Epithelial cell of esophagus (primary cell): ENCODE data around the gene RBM44.
"Not testable (repeated sequence)": the region's sequence is repeated elsewhere in the genome, so short reads cannot be mapped to it uniquely, and the experiment has no call there.

Source experiments
- DNase-seq: peaks from one replicate; pipeline ENCODE4 v3.0.0; 2010; ENCODE audit warnings: low read depth
- H3K4me3 ChIP-seq: 2 replicates; pipeline ENCODE4 v1.5.1; 2011; ENCODE audit warnings: mild to moderate bottlenecking, low read length, control low read depth
- TF ChIP-seq, protein P1 (sequence below): IDR thresholded peaks from 2 replicates; pipeline ENCODE4 v1.5.1; 2011; ENCODE audit warnings: low read depth, mild to moderate bottlenecking, low read length, control low read depth, inconsistent platforms; ENCODE audit not compliant: insufficient read depth; ENCODE audit errors: missing control alignments

Gene RBM44

DNA sequence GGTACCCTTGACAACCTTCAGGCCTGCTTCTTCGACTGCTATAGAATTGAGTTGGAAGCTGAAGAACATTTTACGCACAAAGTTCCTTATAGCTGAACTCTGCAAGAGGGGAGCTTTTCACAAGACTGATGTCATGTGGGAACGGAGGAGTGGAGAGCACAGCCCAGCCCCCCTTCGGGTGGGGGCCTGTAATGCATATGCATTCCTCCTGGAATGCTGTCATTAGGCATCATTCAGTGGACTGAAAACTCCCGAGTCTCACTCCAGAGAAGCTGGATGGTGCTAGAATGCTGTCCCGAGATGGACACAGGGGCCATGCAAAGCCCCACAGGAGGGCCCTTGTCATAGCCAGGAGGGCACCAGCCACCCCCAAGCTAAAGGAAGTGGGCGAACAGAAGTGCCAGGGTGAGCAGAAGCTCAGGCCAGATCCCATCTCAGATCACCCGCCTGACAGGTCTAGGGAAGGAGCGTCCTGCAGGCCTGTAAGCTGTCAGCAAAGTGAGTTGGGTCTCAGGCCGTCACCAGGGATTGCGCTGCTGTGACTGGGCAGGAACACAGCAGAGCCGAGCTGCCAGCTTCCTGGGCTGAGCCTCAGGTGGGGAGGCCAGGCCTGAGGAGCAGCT is 43.8 kb upstream of the RBM44 start:
- TF ChIP-seq, protein P1, sequence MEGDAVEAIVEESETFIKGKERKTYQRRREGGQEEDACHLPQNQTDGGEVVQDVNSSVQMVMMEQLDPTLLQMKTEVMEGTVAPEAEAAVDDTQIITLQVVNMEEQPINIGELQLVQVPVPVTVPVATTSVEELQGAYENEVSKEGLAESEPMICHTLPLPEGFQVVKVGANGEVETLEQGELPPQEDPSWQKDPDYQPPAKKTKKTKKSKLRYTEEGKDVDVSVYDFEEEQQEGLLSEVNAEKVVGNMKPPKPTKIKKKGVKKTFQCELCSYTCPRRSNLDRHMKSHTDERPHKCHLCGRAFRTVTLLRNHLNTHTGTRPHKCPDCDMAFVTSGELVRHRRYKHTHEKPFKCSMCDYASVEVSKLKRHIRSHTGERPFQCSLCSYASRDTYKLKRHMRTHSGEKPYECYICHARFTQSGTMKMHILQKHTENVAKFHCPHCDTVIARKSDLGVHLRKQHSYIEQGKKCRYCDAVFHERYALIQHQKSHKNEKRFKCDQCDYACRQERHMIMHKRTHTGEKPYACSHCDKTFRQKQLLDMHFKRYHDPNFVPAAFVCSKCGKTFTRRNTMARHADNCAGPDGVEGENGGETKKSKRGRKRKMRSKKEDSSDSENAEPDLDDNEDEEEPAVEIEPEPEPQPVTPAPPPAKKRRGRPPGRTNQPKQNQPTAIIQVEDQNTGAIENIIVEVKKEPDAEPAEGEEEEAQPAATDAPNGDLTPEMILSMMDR: no peak
- no peak overlapping the region for H3K4me3 ChIP-seq
- no peak for DNase-seq

DNA sequence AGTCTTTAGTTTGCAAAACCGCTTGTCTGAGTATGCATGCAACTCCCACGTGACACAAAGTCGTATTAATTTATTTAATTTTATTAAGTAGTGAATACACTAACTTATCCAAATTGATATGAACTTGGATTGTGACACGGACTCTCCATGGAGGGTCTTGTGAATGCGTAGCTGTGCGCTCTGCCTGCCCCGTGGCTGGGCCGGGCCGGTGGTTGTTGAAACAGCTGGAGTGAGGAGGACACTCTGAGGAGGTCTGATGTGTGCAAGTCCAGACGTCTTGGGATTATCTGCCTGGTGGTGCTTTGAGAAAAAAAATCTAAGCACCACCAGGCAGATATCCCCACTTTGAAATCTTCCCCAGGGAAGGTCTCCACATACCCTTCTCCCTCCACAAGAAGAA is 41.0 kb upstream of the RBM44 start:
- no peak overlapping the region for H3K4me3 ChIP-seq
- TF ChIP-seq, protein P1: no peak
- no peak for DNase-seq

DNA sequence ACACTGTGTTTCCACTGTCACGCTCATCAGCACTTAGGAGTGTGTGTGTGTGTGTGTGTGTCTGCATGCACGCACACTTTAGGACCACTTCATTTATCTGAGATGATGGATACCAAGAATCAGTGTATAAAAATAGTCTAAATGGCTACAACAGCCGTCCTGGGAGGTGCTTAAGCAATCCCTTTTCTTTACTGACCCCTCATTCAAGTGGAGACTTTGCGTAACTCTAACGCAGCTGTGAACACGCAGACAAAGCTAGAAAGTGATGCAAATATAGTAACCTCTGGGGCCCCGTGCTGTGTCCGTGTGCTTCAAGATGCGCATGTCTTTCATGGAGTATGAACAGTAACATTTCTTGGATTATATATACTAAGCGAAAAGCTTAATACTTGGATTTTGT is 40.4 kb upstream of the RBM44 start:
- TF ChIP-seq, protein P1: no peak
- DNase-seq: no peak

DNA sequence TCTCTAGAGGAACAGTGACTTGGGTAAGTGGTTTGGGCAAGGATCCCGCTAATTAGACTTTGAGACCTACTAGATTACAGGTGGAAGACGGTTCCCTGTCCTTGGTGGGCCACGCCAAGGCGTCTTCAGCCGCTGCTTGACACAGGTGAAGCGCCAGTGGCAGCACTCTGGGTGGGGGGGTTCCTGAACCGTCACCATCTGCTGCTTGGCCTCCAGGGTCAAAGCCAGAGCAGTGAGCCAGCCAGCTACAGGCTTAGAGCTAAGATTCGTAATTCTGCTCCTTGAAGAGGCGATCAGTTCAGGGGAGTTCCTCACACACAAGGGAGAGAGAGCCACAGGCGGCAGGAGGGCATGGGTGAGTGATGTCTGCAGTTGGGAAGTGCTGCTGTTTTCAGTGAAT is 39.4 kb upstream of the RBM44 start:
- TF ChIP-seq, protein P1: no peak
- H3K4me3 ChIP-seq: no peak overlapping the region
- no peak for DNase-seq

More for the DNA sequence above, 40.4 kb upstream of the RBM44 start:
- H3K4me3 ChIP-seq: no peak overlapping the region

DNA sequence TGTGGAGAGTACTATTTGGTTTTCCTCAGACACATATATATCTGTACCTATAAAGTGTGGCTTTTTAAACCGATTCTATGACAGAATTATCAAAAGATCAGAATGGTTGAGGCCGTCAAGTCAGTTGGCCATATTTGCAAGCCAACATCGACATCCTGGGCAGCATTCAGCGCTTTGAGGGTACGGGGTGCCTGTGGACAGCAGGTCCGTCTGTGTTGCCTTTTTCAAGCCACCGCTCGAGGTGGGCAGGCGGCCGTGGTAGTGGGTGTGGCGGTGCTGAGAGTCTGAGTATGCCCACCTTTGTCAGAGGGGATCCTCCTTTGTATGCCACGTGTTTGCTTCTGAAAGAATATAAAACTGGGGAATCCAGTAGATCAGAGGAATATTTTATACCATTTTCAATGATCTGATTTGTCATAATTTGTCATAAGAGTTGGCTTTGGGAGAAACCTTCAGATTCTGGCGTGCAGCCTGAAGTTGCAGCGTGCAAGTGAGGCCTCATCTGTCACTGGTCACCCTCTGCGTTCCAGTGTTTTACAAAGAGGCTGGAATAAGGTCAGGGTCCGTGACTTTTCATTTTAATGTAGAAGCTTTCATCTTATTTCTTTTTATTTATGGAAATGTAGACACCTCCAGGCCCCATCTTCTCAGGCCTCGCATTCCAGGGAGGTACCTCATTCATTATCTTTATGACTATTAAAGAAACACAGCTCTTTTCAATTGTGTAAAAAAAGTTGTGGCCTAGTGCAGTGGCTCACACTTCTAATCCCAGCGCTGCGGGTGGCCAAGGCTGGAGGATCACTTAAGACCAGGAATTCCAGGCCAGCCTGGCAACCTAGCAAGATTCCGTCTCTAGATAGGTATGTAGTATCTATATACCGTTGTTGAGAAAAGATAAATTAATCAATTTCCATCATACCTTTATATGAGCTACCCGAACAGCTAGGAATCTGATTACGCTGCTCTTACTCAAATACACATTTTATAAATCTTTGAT is 37.8 kb upstream of the RBM44 start:
- TF ChIP-seq, protein P1: no peak
- DNase-seq: no peak
- H3K4me3 ChIP-seq: no peak overlapping the region

DNA sequence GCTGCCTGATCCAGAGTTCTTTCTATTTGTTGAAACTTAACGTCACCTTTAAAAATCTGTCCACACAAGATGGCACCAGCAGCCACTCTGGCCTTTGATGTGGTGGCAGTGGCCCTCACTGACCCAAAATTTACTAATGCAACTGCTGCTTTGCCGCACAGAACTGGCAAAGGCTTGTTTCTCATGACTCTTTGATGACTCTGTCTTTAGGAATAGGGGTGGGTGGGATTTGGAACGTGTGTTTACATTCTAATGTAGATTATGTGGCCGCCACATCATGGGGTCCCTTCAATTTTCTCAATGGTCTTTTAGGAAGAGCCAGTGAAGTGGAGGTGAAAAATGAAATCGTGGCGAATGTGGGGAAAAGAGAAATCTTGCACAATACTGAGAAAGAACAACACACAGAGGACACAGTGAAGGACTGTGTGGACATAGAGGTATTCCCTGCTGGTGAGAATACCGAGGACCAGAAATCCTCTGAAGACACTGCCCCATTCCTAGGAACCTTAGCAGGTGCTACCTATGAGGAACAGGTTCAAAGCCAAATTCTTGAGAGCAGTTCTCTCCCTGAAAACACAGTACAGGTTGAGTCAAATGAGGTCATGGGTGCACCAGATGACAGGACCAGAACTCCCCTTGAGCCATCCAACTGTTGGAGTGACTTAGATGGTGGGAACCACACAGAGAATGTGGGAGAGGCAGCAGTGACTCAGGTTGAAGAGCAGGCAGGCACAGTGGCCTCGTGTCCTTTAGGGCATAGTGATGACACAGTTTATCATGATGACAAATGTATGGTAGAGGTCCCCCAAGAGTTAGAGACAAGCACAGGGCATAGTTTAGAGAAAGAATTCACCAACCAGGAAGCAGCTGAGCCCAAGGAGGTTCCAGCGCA is 36.0 kb upstream of the RBM44 start:
- DNase-seq, H3K4me3 ChIP-seq: not testable (repeated sequence)

DNA sequence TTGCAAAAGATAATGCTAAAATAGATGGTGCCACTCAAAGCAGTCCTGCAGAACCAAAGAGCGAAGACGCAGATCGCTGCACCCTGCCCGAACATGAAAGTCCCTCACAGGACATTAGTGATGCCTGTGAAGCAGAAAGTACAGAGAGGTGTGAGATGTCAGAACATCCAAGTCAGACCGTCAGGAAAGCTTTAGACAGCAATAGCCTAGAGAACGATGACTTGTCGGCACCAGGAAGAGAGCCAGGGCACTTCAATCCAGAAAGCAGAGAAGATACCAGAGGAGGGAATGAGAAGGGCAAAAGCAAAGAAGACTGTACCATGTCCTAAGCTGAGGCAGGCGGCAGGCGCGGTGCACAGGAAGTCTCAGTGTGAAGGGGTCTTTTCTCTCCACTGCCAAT is 34.8 kb upstream of the RBM44 start:
- H3K4me3 ChIP-seq: no peak overlapping the region
- TF ChIP-seq, protein P1: no peak
- DNase-seq: no peak

DNA sequence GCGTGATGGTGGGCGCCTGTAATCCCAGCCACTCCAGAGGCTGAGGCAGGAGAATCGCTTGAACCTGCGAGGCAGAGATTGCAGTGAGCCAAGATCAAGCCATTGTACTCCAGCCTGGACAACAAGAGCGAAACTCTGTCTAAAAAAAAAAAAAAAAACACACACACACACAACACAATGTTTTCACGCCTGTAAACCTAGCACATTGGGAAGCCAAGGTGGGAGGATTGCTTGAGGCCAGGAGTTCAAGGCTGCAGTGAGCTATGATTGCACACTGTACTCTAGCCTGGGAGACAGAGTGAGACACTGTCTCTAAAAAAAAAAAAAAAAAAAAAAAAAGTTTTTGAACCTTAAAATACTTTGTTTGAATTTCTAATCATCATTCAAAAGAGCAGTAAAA is 33.5 kb upstream of the RBM44 start:
- not testable (repeated sequence) for DNase-seq, H3K4me3 ChIP-seq
